AG04449 (cell line): ENCODE results near the gene ITGAL.
"Not testable (repeated sequence)": the region's sequence is repeated elsewhere in the genome, so short reads cannot be mapped to it uniquely, and the experiment has no call there.

Source experiments
- CTCF ChIA-PET: fragments of 350-600 bp; formaldehyde crosslinking; extraction: SDS; loops from one replicate; lab custom pipeline; 2021; ENCODE audit warnings: antibody characterized with exemption; lab: Yijun Ruan, JAX
- POLR2A ChIA-PET: fragments of 400-600, 350-600 bp; formaldehyde crosslinking; extraction: SDS; loops from one replicate; lab custom pipeline; 2020; ENCODE audit warnings: antibody characterized with exemption, inconsistent platforms; lab: Yijun Ruan, JAX
- DNase-seq: peaks from one replicate; pipeline ENCODE4 v3.0.0-alpha.2; 2010; ENCODE audit warnings: low read depth, low spot score
- H3K4me3 ChIP-seq: 2 replicates; pipeline ENCODE4 v1.5.1; 2011; ENCODE audit warnings: low read depth, mild to moderate bottlenecking, control low read depth, low read length
- TF ChIP-seq, protein P1 (sequence below): IDR thresholded peaks from one replicate; pipeline ENCODE4 v1.5.1; 2011; ENCODE audit warnings: mild to moderate bottlenecking, moderate library complexity, low read length, control low read depth, inconsistent platforms; ENCODE audit not compliant: insufficient read depth; ENCODE audit errors: missing control alignments

The ITGAL gene

DNA sequence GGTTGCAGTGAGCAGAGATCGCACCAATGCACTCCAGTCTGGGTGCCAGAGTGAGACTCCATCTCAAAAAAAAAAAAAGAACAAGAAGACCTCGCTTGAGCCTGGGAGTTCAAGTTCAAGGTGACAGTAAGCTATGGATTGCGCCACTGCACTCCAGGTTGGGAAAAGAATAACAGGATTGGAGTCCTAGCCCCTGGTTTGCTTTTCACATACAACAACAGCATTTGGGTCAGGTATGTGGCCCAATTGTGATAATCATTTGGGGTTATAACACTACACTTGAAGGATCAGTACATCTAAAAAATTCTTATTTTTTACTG, 23.5 kb upstream of the ITGAL start:
- CTCF ChIA-PET: interaction anchor here (0.6 to 3.4 kb wide), 46 partner anchors 8 to 245 kb away, joined by 3 to 45 read pairs (median 6); partner anchors contain the start of genes DCTPP1, ZNF688, ZNF747 and ZNF764

DNA sequence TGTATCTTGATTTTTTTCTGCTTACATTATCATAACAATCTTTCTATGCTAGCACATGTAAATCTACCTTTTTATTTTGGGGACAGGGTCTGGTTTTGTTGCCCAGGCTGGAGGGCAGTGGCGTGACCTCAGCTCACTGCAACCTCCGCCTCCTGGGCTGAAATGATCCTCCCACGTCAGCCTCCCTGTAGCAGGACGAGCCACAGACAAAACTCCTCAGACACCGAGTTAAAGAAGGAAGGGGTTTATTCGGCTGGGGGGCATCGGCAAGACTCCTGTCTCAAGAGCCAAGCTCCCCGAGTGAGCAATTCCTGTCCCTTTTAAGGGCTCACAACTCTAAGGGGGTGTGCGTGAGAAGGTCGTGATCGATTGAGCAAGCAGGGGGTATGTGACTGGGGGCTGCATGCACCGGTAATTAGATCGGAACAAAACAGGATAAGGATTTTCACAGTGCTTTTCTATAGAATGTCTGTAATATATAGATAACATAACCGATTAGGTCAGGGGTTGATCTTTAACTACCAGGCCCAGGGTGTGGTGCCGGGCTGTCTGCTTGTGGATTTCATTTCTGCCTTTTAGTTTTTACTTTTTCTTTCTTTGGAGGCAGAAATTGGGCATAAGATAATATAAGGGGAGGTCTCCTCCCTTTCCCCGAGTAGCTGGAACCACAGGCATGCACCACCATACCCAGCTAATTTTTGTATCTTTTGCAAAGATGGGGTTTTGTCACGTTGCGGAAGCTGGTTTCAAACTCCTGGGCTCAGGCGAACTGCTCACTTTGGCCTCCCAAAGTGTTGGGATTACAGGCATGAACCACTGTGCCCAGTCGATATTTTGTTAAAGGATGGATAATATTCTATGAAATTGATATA, 19.6 kb upstream of the ITGAL start:
- POLR2A ChIA-PET, H3K4me3 ChIP-seq, DNase-seq: not testable (repeated sequence)
- CTCF ChIA-PET: interaction anchor here (1.1 to 1.9 kb wide), 3 partner anchors 23 to 176 kb away, joined by 3 to 5 read pairs (median 3); partner anchors contain the start of gene DCTPP1

More for the DNA sequence above, 23.5 kb upstream of the ITGAL start:
- POLR2A ChIA-PET: no interaction called here
- TF ChIP-seq, protein P1, sequence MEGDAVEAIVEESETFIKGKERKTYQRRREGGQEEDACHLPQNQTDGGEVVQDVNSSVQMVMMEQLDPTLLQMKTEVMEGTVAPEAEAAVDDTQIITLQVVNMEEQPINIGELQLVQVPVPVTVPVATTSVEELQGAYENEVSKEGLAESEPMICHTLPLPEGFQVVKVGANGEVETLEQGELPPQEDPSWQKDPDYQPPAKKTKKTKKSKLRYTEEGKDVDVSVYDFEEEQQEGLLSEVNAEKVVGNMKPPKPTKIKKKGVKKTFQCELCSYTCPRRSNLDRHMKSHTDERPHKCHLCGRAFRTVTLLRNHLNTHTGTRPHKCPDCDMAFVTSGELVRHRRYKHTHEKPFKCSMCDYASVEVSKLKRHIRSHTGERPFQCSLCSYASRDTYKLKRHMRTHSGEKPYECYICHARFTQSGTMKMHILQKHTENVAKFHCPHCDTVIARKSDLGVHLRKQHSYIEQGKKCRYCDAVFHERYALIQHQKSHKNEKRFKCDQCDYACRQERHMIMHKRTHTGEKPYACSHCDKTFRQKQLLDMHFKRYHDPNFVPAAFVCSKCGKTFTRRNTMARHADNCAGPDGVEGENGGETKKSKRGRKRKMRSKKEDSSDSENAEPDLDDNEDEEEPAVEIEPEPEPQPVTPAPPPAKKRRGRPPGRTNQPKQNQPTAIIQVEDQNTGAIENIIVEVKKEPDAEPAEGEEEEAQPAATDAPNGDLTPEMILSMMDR: no peak
- no peak for DNase-seq
- H3K4me3 ChIP-seq: no peak overlapping the region

DNA sequence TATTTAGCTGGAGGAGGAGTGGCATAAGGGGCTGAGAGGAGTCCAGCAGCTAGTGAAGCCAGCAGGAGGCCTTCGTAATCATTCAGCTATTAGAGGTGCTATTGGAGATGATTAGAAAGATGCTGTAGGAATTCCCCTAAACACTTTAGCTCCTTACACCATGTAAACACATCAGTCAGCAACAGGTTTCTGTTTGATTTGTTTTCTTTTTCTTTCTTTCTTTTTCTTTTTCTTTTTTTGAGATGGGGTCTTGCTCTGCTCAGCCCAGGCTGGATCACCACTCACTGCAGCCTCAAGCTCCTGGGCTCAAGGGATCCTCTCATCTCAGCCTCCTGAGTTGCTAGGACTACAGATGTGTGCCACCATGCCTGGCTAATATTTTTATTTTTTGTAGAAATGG, 16.2 kb upstream of the ITGAL start:
- no peak overlapping the region for H3K4me3 ChIP-seq
- no peak for DNase-seq
- ChIA-PET CTCF (interaction anchor here (1.1 to 1.9 kb wide), 3 partner anchors 9 to 173 kb away, joined by 3 to 5 read pairs (median 5); no protein-coding TSS in a partner anchor), POLR2A (interaction anchor here (0.8 kb wide), 1 partner anchor 11 kb away, joined by 3 read pairs; the partner anchor contains the start of gene SEPHS2)
- TF ChIP-seq, protein P1: no peak

DNA sequence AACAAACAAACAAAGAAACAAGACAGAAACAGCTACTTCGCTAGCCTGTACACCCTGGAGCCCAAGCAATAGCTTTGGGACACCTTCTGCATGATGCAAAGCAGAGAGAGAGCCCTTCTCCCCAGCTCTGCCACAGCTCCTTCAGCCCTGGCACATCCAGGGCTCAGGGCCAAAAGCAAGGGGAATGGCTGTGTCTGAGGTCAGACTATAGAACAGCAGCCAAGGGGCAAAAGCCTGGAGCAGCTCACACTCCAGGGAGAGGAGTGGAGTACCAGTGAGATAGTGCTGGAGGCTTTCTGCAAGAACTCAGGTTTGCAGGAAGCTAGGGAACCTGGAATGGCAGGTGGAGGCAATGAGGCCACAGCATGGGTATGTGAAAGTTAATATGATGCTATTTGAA, 15.3 kb upstream of the ITGAL start:
- DNase-seq: no peak
- ChIA-PET CTCF (interaction anchor here (0.6 to 2.1 kb wide), 5 partner anchors 9 to 172 kb away, joined by 3 to 15 read pairs (median 3); partner anchors contain the start of gene ZNF747), POLR2A (interaction anchor here (0.8 kb wide), 1 partner anchor 12 kb away, joined by 3 read pairs; the partner anchor contains the start of gene SEPHS2)
- TF ChIP-seq, protein P1: no peak
- H3K4me3 ChIP-seq: no peak overlapping the region

DNA sequence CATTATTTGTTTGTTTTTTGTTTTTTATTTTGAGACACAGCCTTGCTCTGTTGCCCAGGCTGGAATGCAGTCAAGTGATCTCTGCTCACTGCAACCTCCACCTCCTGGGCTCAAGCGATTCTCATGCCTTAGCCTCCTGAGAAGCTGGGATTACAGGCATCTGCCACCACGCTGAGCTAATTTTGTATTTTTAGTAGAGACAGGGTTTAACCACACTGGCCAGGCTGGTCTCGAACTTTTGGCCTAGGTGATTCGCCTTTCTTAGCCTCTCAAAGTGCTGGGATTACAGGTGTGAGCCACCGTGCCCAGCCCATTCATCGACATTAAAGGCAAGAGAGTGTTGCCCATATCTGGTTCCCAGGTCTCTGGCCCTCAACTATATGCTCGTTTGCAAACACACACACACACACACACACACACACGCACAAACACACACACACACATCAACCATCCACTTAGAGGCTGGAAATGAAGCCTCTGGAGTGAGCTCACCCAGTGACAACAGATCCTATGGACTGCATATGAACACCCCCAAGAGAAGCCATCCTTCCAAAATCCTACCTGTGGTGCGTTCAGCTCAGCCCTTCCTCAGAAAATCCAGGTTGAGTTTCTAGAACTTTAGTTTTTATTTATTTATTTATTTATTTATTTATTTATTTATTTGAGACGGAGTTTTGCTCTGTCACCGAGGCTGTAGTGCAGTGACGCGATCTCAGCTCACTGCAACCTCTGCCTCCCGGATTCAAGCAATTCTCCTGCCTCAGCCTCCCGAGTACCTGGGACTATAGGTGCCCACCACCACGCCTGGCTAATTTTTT, 14.6 kb upstream of the ITGAL start:
- TF ChIP-seq, protein P1: no peak
- CTCF ChIA-PET: interaction anchor here (0.8 to 2.1 kb wide), 3 partner anchors 10 to 172 kb away, joined by 3 to 15 read pairs (median 5); partner anchors contain the start of gene ZNF747
- POLR2A ChIA-PET: no interaction called here
- no peak overlapping the region for H3K4me3 ChIP-seq
- DNase-seq: no peak

DNA sequence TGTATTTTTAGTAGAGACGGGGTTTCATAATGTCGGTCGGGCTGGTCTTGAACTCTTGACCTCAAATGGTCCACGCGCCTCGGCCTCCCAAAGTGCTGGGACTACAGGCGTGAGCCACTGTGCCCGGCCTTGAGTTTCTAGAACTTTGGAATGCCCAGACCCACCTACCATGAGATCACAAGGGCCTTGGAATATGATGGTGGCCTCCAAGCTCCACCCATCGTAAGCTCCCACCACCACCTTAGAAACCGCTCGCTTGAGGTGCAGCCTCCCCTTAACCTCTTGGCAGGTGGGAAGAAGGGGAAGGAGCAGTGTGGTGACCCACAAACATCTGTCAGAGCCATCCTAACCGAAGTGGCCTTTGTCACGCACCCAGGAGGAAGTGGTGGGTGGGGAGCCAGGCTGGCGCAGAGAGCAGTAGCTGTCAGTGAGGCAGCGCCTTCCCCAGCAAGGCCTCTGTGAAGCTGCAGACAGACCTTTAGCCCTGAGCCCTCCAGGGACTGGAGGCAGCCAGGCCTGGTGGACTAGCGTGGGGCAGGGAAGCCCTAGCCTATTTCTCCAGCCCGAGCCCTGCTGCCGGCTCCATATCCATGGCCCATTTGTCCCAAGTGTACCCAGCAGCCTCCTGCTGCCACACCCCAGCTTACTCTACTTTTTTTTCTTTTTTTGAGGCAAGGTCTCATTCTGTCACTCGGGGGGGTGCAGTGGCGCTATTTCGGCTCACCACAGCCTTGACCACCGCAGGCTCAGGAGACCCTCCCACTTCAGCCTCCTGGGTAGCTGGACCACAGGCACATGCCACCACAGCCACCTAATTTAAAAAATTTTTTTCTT, 13.8 kb upstream of the ITGAL start:
- no peak overlapping the region for H3K4me3 ChIP-seq
- ChIA-PET CTCF (interaction anchor here (2.1 to 3.8 kb wide), 2 partner anchors 9 to 11 kb away, joined by 15 to 22 read pairs; no protein-coding TSS in a partner anchor), POLR2A (no interaction called here)
- TF ChIP-seq, protein P1: no peak
- no peak for DNase-seq
